ENCODE measurements around the gene FNIP2.
"Not testable (repeated sequence)": the region's sequence is repeated elsewhere in the genome, so short reads cannot be mapped to it uniquely, and the experiment has no call there.

Gene FNIP2

GRCh38 chr4:158927774-158928173 lies 158.9 kb downstream of the FNIP2 start:
- DNase-seq: not testable (repeated sequence)

GRCh38 chr4:158929939-158930638 lies 161.3 kb downstream of the FNIP2 start:
- no peak for DNase-seq

- DNase-seq: no peak
Measured at GRCh38 chr4:158930639-158930972, 161.8 kb downstream of the FNIP2 start.

- DNase-seq: no peak
Measured at GRCh38 chr4:158933236-158933635, 164.4 kb downstream of the FNIP2 start.

GRCh38 chr4:158934996-158935669 lies 166.3 kb downstream of the FNIP2 start:
- DNase-seq: peak; percentile 28

GRCh38 chr4:158936238-158936637 lies 167.4 kb downstream of the FNIP2 start:
- no peak for DNase-seq

- DNase-seq: peak; percentile 82
Measured at GRCh38 chr4:158938220-158939044, 169.6 kb downstream of the FNIP2 start.

- DNase-seq: peak; percentile 38
Measured at GRCh38 chr4:158940271-158940670, 171.4 kb downstream of the FNIP2 start.

GRCh38 chr4:158941321-158941720 lies 172.5 kb downstream of the FNIP2 start:
- DNase-seq: no peak

- no peak for DNase-seq
Measured at GRCh38 chr4:158941895-158942294, 173.1 kb downstream of the FNIP2 start.

- no peak for DNase-seq
Measured at GRCh38 chr4:158945529-158946108, 176.8 kb downstream of the FNIP2 start.

GRCh38 chr4:158946825-158947224 lies 178.0 kb downstream of the FNIP2 start:
- DNase-seq: no peak

- no peak for DNase-seq
Measured at GRCh38 chr4:158948071-158948470, 179.2 kb downstream of the FNIP2 start.

- peak; percentile 28 for DNase-seq
Measured at GRCh38 chr4:158949099-158949498, 180.3 kb downstream of the FNIP2 start.

GRCh38 chr4:158952221-158952774 lies 183.5 kb downstream of the FNIP2 start:
- not testable (repeated sequence) for DNase-seq

GRCh38 chr4:158956345-158956744 lies 187.5 kb downstream of the FNIP2 start:
- not testable (repeated sequence) for DNase-seq

GRCh38 chr4:158956918-158957317 lies 188.1 kb downstream of the FNIP2 start:
- DNase-seq: not testable (repeated sequence)
